GM12891 (cell line): ENCODE data around the gene CEP192.

Experiments used
- POLR2A ChIP-seq: IDR thresholded peaks from 2 replicates; pipeline ENCODE4 v1.6.1; 2011; ENCODE audit warnings: low read depth, low read length, control low read depth
- POLR2AphosphoS5 ChIP-seq: IDR thresholded peaks from 2 replicates; pipeline ENCODE4 v1.6.1; 2011; ENCODE audit warnings: low read depth, low read length, control low read depth
- SPI1 ChIP-seq: IDR thresholded peaks from 2 replicates; pipeline ENCODE4 v1.6.1; 2011; ENCODE audit warnings: low read depth, low read length, control low read depth
- TAF1 ChIP-seq: IDR thresholded peaks from 2 replicates; pipeline ENCODE4 v1.6.1; 2011; ENCODE audit warnings: low read depth, low read length, control low read depth

- TF ChIP-seq POLR2AphosphoS5 (no peak), POLR2A (no peak), SPI1 (no peak), TAF1 (no peak)
Observed at GRCh38 chr18:13101659-13102197, 110.6 kb downstream of the CEP192 start.
